Lung (tissue), 12 donors: ENCODE data around the gene DHX58. TPM values are rescaled to one million over a fixed set of nuclear protein-coding genes. Genes with fewer than 3 reads are reported as not detected.

Experiments used
- ATAC-seq: fragments of 200-7000 bp; cut with Tn5 transposase; one replicate; pipeline ENCODE4 v1.9.1; 2020; ENCODE audit warnings: moderate number of reproducible peaks; ENCODE audit not compliant: insufficient read depth, low FRiP score
- DNase-seq, 3 donors: peaks; one replicate each; pipeline ENCODE4 v3.0.0-alpha.2; 2013 to 2017
- H3K27ac ChIP-seq, 2 donors: one replicate each; pipeline ENCODE4 v1.5.1; 2013; ENCODE audit warnings: mild to moderate bottlenecking in 2 of 2, moderate library complexity in 2 of 2, control low read depth in 1 of 2, inconsistent platforms in 1 of 2, low read depth in 1 of 2, low read length in 1 of 2
- H3K27me3 ChIP-seq, 3 donors: one replicate each; pipeline ENCODE4 v1.5.1; 2013; ENCODE audit warnings: low read length in 2 of 3; ENCODE audit not compliant: control insufficient read depth in 3 of 3, insufficient read depth in 3 of 3
- H3K36me3 ChIP-seq, 4 donors: one replicate each; pipeline ENCODE4 v1.5.1; 2013; ENCODE audit warnings: low read length in 4 of 4, mild to moderate bottlenecking in 1 of 4, moderate library complexity in 1 of 4; ENCODE audit not compliant: control insufficient read depth in 4 of 4, insufficient read depth in 4 of 4
- H3K4me1 ChIP-seq, 5 donors: one replicate each; pipeline ENCODE4 v1.5.1; 2013; ENCODE audit warnings: low read length in 5 of 5, mild to moderate bottlenecking in 2 of 5, moderate library complexity in 1 of 5; ENCODE audit not compliant: control insufficient read depth in 5 of 5, insufficient read depth in 5 of 5
- H3K4me3 ChIP-seq: one replicate; pipeline ENCODE4 v1.5.1; 2013; ENCODE audit warnings: mild to moderate bottlenecking, control low read depth, moderate library complexity
- H3K9ac ChIP-seq, 2 donors: one replicate each; pipeline ENCODE4 v1.5.1; 2013; ENCODE audit warnings: low read length in 2 of 2, control low read depth in 1 of 2; ENCODE audit not compliant: insufficient read depth in 1 of 2
- H3K9me3 ChIP-seq, 4 donors: one replicate each; pipeline ENCODE4 v1.5.1; 2013; ENCODE audit warnings: low read length in 3 of 4, mild to moderate bottlenecking in 1 of 4, moderate library complexity in 1 of 4; ENCODE audit not compliant: control insufficient read depth in 4 of 4, insufficient read depth in 3 of 4
- CTCF ChIP-seq: IDR thresholded peaks from 2 replicates; pipeline ENCODE4 v1.5.1; 2012; ENCODE audit warnings: mild to moderate bottlenecking; ENCODE audit errors: control extremely low read depth, extremely low read depth
- WGBS, 2 donors: extraction: QIAGEN DNeasy Blood & Tissue Kit; methylation state at CpG; one replicate each; pipeline ENCODE4 v1.1.7; 2013; 5-methylcytosine and 5-hydroxymethylcytosine counted together
- polyA plus RNA-seq, 2 donors: library from polyadenylated mRNA; stranded (reverse); fragments of 200-250 nt; gene quantifications; one replicate each; pipeline ENCODE4 v1.2.1, GENCODE V29; 2013
- total RNA-seq, 2 donors: library from RNA; depleted of rRNA in 1 of 2; stranded (reverse); fragments of >200 nt in 1 of 2; gene quantifications; one replicate each; pipeline ENCODE4 v1.2.1, GENCODE V29; 2014 to 2021
- donor health status: control.
- donor health status: control.
- donor health status: Bipolar disorder and iron deficiency.
- donor health status: healthy.
- donor health status: DM: yes; HTN: yes; CAD: no.

Gene DHX58
- total and polyA plus RNA-seq, 4 donors = 14.7 to 35.1 (median 25.8) TPM

GRCh38 chr17:42055496-42055895 is 57.0 kb downstream of the DHX58 start:
- no peak overlapping the region for H3K9ac ChIP-seq
- peaks cover 0 to 3% (median 0%) of the 10 kb centered on the region in 5 donors for H3K4me1 ChIP-seq
- no peak overlapping the region for H3K4me3 ChIP-seq
- H3K27ac ChIP-seq = no peak overlapping the region
- H3K27me3 ChIP-seq = peaks cover 0 to 10% (median 5%) of the 10 kb centered on the region in 3 donors
- 61 to 84% methylated on average over 6 of the region's 6 CpGs for WGBS, 2 donors
- DNase-seq (no peak), ATAC-seq (no peak)
- H3K36me3 ChIP-seq = no peaks in the 10 kb centered on the region
- H3K9me3 ChIP-seq = peaks cover 0 to 4% (median 0%) of the 10 kb centered on the region in 4 donors
- no peak for TF ChIP-seq CTCF

GRCh38 chr17:42055027-42055426 is 57.5 kb downstream of the DHX58 start:
- H3K27me3 ChIP-seq = peaks cover 0 to 10% (median 5%) of the 10 kb centered on the region in 3 donors
- H3K27ac ChIP-seq = no peak overlapping the region
- no peak for TF ChIP-seq CTCF
- H3K9me3 ChIP-seq = peaks cover 0 to 4% (median 0%) of the 10 kb centered on the region in 4 donors
- no peak overlapping the region for H3K9ac ChIP-seq
- no peak overlapping the region for H3K4me3 ChIP-seq
- 37 to 48% methylated on average over 3 of the region's 3 CpGs for WGBS, 2 donors
- DNase-seq = no peak
- H3K36me3 ChIP-seq = no peaks in the 10 kb centered on the region
- no peak for ATAC-seq
- peaks cover 0 to 3% (median 0%) of the 10 kb centered on the region in 5 donors for H3K4me1 ChIP-seq

- no peak for TF ChIP-seq CTCF
- H3K27me3 ChIP-seq = peaks cover 0 to 10% (median 5%) of the 10 kb centered on the region in 3 donors
- H3K36me3 ChIP-seq = no peaks in the 10 kb centered on the region
- ATAC-seq (no peak), DNase-seq (no peak)
- H3K9me3 ChIP-seq = peaks cover 0 to 4% (median 0%) of the 10 kb centered on the region in 4 donors
- WGBS, 2 donors = 36 to 47% methylated on average over 11 to 12 of the region's 12 CpGs
- H3K9ac ChIP-seq = no peak overlapping the region
- H3K4me1 ChIP-seq = peaks cover 0 to 9% (median 0%) of the 10 kb centered on the region in 5 donors
- H3K4me3 ChIP-seq = no peak overlapping the region
- H3K27ac ChIP-seq = no peak overlapping the region
Observed at GRCh38 chr17:42053731-42054500, 58.6 kb downstream of the DHX58 start.
